MM.1S (cell line): ENCODE results near the gene TMPRSS11D.

ENCODE experiments used
- DNase-seq: peaks from one replicate; pipeline ENCODE4 v3.0.0-alpha.2; 2015
- H2AFZ ChIP-seq: fragments of 300-600 bp; sonication (generic); 2 replicates; pipeline ENCODE4 v1.6.0; 2016; ENCODE audit warnings: antibody characterized with exemption, low read length
- H3F3A ChIP-seq: fragments of 300-600 bp; sonication (generic); 2 replicates; pipeline ENCODE4 v1.6.1; 2016; ENCODE audit warnings: mild to moderate bottlenecking, antibody characterized with exemption, low read length, moderate library complexity, mixed read lengths; ENCODE audit not compliant: insufficient read depth
- H3K27ac ChIP-seq: fragments of 300-600 bp; sonication (generic); 2 replicates; pipeline ENCODE4 v1.5.1; 2016; ENCODE audit warnings: mild to moderate bottlenecking, low read length
- H3K27me3 ChIP-seq: fragments of 300-600 bp; sonication (generic); replicated peaks from 2 replicates; pipeline ENCODE4 v1.6.0; 2016; ENCODE audit warnings: low read length; ENCODE audit not compliant: insufficient read depth
- H3K36me3 ChIP-seq: fragments of 300-600 bp; sonication (generic); replicated peaks from 2 replicates; pipeline ENCODE4 v1.6.1; 2016; ENCODE audit warnings: mild to moderate bottlenecking, low read length, mixed read lengths; ENCODE audit not compliant: insufficient read depth
- H3K4me1 ChIP-seq: fragments of 300-600 bp; sonication (generic); 2 replicates; pipeline ENCODE4 v1.6.1; 2016; ENCODE audit warnings: low read length, mixed read lengths
- H3K4me2 ChIP-seq: fragments of 300-600 bp; sonication (generic); 2 replicates; pipeline ENCODE4 v1.6.0; 2016; ENCODE audit warnings: low read depth, low read length
- H3K4me3 ChIP-seq: fragments of 300-600 bp; sonication (generic); 2 replicates; pipeline ENCODE4 v1.5.1; 2016; ENCODE audit warnings: low read length, mixed read lengths
- H3K79me2 ChIP-seq: fragments of 300-600 bp; sonication (generic); 2 replicates; pipeline ENCODE4 v1.6.1; 2016; ENCODE audit warnings: mixed run types, low read length, mixed read lengths
- H3K9ac ChIP-seq: fragments of 300-600 bp; sonication (generic); 2 replicates; pipeline ENCODE4 v1.6.1; 2016; ENCODE audit warnings: low read length, mixed read lengths
- H3K9me2 ChIP-seq: fragments of 300-600 bp; sonication (generic); replicated peaks from 2 replicates; pipeline ENCODE4 v1.6.1; 2016; ENCODE audit warnings: mild to moderate bottlenecking, low read length, mixed read lengths; ENCODE audit not compliant: insufficient read depth
- H3K9me3 ChIP-seq: fragments of 300-600 bp; sonication (generic); replicated peaks from 2 replicates; pipeline ENCODE4 v1.6.1; 2016; ENCODE audit warnings: mild to moderate bottlenecking, low read length, mixed read lengths; ENCODE audit not compliant: insufficient read depth
- H4K20me1 ChIP-seq: fragments of 300-600 bp; sonication (generic); 2 replicates; pipeline ENCODE4 v1.6.1; 2016; ENCODE audit warnings: mild to moderate bottlenecking, low read length, moderate library complexity, mixed read lengths; ENCODE audit not compliant: insufficient read depth
- EZH2 ChIP-seq: fragments of 300-600 bp; sonication (generic); optimal IDR thresholded peaks from 2 replicates; pipeline ENCODE3; 2017; ENCODE audit warnings: low read depth, mild to moderate bottlenecking, antibody characterized with exemption, low read length, mixed read lengths
- EZH2phosphoT487 ChIP-seq: fragments of 300-600 bp; sonication (generic); IDR thresholded peaks from 2 replicates; pipeline ENCODE4 v1.6.1; 2018; ENCODE audit warnings: antibody characterized with exemption, low read length
- TF ChIP-seq, protein P1 (sequence below): fragments of 300-600 bp; sonication (generic); IDR thresholded peaks from 2 replicates; pipeline ENCODE4 v1.5.1; 2016; ENCODE audit warnings: antibody characterized with exemption, low read length, mixed read lengths

The TMPRSS11D gene

DNA sequence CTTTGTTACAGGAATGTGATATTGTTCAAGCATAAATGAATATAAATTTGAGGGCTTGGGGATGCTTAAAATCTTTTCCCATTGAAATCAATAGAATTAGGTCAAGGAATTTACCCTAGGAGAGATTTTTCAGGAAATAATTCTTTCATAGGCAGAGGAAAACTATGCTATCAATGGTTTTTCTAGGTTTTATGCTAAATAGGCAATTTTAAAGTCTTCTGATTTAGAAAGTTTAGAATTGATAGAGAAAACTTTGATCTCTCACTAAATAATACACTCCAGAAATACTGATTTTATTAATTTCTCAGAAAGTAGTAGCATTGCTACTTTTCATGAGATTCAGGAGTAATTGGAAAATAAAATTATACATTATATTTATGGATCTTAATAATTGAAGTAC, 93.1 kb downstream of the TMPRSS11D start:
- Histone ChIP-seq H3K9me3 (no peaks in the 10 kb centered on the region), H3K9ac (no peak overlapping the region), H3K4me3 (no peak overlapping the region), H3K36me3 (no peaks in the 10 kb centered on the region), H3K27me3 (no peaks in the 10 kb centered on the region), H3K9me2 (no peaks in the 10 kb centered on the region), H3K27ac (no peak overlapping the region), H4K20me1 (no peaks in the 10 kb centered on the region), H3F3A (no peaks in the 10 kb centered on the region), H3K4me1 (no peaks in the 10 kb centered on the region), H2AFZ (no peak overlapping the region), H3K4me2 (no peak overlapping the region), H3K79me2 (no peaks in the 10 kb centered on the region)
- TF ChIP-seq, protein P1, sequence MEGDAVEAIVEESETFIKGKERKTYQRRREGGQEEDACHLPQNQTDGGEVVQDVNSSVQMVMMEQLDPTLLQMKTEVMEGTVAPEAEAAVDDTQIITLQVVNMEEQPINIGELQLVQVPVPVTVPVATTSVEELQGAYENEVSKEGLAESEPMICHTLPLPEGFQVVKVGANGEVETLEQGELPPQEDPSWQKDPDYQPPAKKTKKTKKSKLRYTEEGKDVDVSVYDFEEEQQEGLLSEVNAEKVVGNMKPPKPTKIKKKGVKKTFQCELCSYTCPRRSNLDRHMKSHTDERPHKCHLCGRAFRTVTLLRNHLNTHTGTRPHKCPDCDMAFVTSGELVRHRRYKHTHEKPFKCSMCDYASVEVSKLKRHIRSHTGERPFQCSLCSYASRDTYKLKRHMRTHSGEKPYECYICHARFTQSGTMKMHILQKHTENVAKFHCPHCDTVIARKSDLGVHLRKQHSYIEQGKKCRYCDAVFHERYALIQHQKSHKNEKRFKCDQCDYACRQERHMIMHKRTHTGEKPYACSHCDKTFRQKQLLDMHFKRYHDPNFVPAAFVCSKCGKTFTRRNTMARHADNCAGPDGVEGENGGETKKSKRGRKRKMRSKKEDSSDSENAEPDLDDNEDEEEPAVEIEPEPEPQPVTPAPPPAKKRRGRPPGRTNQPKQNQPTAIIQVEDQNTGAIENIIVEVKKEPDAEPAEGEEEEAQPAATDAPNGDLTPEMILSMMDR: no peak
- TF ChIP-seq EZH2: no peak
- TF ChIP-seq EZH2phosphoT487: no peak
- no peak for DNase-seq

DNA sequence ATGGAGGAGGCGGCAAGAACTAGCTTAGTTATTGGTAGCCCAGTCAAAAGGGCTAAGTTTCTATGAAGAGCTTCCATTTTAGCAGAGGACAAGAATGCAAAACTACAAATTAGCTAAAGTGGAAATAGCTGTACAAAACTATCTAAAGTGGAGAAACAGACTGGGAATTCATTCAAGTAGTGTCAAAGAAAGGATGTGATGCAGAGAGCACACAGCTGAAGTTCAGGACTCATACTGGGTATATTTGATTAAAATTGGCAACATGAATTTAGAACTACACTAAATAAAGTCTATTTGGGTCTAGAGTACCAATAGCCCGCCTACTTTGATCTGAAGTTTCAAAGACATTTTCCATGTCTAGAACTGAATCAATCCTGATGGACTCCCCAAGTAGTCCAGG, 96.5 kb downstream of the TMPRSS11D start:
- Histone ChIP-seq H3K4me1 (no peaks in the 10 kb centered on the region), H3K36me3 (no peaks in the 10 kb centered on the region), H3K9me3 (no peaks in the 10 kb centered on the region), H3K27me3 (no peaks in the 10 kb centered on the region), H4K20me1 (no peaks in the 10 kb centered on the region), H3K4me3 (no peak overlapping the region), H3K9ac (no peak overlapping the region), H3K79me2 (no peaks in the 10 kb centered on the region), H3F3A (no peaks in the 10 kb centered on the region), H2AFZ (no peak overlapping the region), H3K9me2 (no peaks in the 10 kb centered on the region), H3K4me2 (no peak overlapping the region), H3K27ac (no peak overlapping the region)
- TF ChIP-seq, protein P1: no peak
- TF ChIP-seq EZH2: no peak
- DNase-seq: no peak

DNA sequence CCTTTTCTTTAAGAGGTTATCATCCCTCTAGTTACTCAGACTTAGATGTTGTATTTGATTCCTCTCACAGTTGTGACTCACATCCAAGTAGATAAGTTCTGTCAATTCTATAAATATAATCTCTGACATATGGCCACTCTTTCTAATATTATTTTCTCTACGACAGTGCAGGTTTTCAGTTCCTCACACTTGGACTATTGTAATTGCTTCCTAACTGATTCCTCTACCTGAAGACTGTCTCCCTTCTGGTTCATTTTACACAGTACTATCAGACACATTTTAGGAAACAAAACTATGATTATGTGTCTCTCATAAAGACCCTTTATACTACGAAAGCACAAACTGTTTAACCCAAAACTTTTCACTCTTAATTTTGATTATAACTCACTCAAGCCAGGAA, 98.3 kb downstream of the TMPRSS11D start:
- Histone ChIP-seq H3K9ac (no peak overlapping the region), H3K27ac (no peak overlapping the region), H3K4me2 (no peak overlapping the region), H3K9me2 (no peaks in the 10 kb centered on the region), H3K79me2 (no peaks in the 10 kb centered on the region), H3K36me3 (no peaks in the 10 kb centered on the region), H3K4me3 (no peak overlapping the region), H3K4me1 (no peaks in the 10 kb centered on the region), H2AFZ (no peak overlapping the region), H4K20me1 (no peaks in the 10 kb centered on the region), H3K27me3 (no peaks in the 10 kb centered on the region), H3K9me3 (no peaks in the 10 kb centered on the region), H3F3A (no peaks in the 10 kb centered on the region)
- TF ChIP-seq EZH2: no peak
- no peak for TF ChIP-seq EZH2phosphoT487
- TF ChIP-seq, protein P1: no peak
- DNase-seq: no peak

DNA sequence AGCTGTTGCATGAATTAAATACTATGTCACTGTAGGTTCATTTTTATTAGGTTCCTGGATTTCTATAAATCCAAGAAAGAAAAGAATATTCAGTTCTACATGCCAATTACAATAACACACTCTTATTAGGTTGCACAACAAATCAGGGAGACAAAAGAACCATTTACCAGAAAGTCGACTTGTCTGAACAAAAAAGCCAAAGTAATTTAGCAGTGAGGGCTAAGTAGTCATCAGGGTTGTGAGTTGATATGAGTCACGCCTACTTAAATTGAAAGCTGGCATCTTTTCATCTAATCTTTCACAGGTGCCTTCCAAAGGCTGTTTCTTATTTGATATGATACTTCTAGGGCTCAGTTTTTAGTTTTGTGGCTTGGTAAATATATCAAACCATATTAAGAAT, 104.2 kb downstream of the TMPRSS11D start:
- H3K9me3 ChIP-seq: no peaks in the 10 kb centered on the region
- DNase-seq: no peak
- H2AFZ ChIP-seq: no peak overlapping the region
- no peak overlapping the region for H3K9ac ChIP-seq
- TF ChIP-seq, protein P1: no peak
- TF ChIP-seq EZH2 (no peak), EZH2phosphoT487 (no peak)
- no peaks in the 10 kb centered on the region for H3F3A ChIP-seq
- H3K27me3 ChIP-seq: no peaks in the 10 kb centered on the region
- no peak overlapping the region for H3K27ac ChIP-seq
- H3K79me2 ChIP-seq: no peaks in the 10 kb centered on the region
- no peak overlapping the region for H3K4me2 ChIP-seq
- no peaks in the 10 kb centered on the region for H3K9me2 ChIP-seq
- H3K36me3 ChIP-seq: no peaks in the 10 kb centered on the region
- H4K20me1 ChIP-seq: no peaks in the 10 kb centered on the region
- H3K4me1 ChIP-seq: no peaks in the 10 kb centered on the region
- H3K4me3 ChIP-seq: no peak overlapping the region
